ENCODE data around the gene ONECUT3. TPM values are rescaled to one million over a fixed set of nuclear protein-coding genes. Genes with fewer than 3 reads are reported as not detected.

The ONECUT3 gene
- total RNA-seq, 1 donor from 2014 or later = not detected

- no peak for DNase-seq
These were observed 10.2 kb upstream of the ONECUT3 start for GRCh38 chr19:1742989-1743696.

- DNase-seq = no peak
These were observed 9.1 kb upstream of the ONECUT3 start for GRCh38 chr19:1744133-1744665.

DNA sequence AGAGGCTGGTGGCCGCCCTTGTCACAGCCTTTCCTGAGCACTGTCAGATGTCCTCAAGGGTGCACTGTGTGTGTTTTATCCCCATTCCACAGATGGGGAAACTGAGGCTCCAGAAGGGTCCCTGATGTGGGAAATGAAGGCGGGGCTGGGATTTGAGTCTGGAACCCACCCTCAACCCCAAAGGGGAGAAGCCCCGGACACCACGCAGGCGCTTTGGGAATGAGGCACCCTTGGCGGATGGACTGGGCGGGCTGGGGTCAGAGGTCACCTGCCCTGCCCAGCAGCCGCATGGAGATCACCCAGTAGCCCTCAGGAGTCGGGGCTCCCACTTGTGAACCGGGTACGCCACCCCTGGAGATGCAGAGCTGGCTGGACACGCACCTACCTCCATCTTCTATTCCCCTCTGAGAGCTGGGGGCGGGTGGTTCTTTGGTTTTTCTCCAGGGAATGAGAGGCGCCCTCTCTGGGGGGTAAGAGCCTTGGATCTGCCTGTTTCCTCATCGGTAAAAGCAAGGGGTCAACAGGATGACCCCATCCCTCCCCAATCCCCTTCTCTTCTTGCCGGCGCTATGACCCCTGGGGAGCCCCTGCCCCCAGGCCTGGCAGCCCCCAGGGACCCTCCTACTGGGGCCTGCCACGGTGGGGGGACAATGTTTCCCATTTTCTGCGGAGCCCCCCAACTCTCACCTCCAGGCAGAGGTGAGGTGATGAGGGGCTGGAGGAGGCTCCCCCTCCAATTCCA lies 8.3 kb upstream of the ONECUT3 start:
- DNase-seq = no peak

- DNase-seq = no peak
These were observed 7.7 kb upstream of the ONECUT3 start for GRCh38 chr19:1745589-1746031.

DNA sequence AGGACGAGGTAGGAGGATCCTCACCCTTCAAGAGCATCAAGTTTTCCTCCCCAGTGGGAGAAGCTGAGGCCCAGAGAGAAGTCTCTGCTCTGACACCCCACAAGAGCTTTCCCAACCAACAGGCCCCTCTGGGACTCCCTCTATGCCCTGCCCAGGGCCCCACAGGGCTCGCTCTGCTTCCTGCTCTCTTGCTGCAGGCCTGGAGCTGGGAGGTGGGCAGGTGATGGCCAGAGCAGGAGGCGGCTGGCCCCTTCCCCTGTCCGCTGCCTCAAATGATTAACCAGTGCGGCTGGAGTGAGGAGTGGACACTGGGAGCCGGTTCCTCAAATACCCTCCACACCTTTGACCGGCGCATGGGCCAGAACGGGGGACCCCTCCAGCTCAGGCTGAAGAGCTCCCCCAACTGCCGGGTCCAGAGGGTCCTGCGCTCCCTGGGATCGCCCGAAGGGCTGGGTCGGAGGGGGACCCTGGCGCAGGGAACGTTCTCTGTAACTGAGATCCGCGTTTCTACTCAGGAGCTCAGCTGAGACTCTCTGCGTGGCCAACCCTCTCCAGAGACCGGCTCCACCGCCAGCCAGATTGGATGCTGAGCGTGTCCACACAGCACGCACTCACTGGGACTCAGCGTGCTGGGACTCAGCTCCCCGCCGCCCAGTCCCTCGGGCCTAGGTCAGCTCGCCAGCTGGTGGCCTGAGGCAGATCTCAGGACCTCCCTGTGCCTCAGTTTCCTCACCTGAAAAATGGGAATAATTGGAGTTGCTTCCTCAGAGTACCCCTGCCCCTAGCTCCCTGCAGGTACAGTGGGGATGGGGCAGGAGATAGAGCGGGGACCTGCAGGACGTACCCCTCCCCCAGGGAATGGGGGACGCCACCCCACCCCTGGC lies 6.7 kb upstream of the ONECUT3 start:
- DNase-seq = no peak

DNA sequence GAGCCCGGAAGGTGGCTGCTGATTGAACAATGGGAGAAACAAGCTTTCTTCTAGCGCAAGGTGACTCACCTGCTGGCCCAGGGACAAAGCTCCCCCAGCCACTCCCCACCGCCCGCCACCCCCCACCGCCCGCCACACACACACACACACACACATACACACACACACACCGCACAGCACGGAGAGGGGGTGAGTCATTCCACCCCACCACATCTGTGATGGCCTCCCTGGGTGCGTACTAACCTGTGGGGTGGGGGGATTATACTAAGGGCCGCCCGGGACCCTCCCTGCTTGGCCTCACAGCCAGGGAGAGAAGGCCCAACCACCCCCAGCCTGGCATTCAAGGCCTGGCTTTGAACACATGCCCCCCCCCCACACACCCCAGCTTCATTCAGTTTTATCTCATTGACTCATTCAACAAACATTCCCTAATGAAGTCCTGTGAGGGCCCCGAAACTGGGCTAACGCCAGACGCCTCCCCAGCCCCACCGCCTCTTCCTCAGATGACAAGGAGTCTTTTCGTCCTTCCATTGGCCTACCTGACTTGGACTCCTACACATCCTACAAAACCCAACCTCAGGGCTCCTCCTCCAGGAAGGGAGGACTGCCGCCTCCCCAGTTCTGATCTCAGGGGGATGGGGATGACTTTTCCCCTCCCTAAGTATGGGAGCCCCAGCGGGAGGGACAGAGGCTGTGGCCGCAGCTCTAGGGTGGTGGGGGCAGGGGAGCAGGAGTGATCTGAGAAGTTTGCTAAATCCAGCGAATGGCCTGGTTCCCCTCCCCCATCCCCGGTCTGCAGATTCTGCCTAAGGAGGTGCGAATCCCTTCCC lies 5.8 kb upstream of the ONECUT3 start:
- no peak for DNase-seq

DNA sequence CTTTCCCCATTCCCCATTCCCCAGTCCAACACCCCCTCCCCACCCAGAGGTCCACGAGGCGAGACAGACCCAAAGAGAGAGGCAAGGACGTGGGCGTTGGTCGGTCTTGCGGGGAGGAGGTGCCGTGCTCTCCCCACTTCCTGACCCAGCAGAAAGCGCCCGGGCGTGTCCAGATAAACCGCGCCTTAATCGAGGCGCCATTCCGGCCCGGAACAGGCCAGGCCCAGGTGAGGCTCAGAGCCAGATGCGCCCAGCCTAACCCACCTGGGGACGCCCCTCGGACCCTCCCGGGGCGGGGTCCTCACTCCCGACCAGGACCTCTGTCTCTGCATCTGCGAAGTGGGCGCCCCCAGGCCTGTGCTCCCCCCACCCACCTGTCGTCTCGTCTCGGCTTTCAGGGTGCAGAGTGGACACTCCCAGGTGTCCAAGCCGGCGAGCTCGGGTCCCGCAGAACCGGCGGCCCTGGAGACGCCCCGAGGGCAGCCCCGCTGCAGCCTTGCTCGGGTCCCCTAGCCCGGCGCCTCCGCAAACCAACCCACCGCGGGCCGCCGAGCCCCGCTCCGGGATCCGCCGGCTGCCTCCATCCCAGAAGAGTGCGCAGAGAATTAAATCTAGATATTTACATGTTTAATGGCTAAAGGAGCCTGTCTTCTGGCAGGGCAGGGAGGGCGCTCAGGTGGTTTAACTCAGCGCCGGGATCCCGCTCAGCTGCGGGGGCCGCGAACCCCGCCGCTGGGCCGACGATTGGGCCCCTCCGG lies 5.0 kb upstream of the ONECUT3 start:
- no peak for DNase-seq

DNA sequence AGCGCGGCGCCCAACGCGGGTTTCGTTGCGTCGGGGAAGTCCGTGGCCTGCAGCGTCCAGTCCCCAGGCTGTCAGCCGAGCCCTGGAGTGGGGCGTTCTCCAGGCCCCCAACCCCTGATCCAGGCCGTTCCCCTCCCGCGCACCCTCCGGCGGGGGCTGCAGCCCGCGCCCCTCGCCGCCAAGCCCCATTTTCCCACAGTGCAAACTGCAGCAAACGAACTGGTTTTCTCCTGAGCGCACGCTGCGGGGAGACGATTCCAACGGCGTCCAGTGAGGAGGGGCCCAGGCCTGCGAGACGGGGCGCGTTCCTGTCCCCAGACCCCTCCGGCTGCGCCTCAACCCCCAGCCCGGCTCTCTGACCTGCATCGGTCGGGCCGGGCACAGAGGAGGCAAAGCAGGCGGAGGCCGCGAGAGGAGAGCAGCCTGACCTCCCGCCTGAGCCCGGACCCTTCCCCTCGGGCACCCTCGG lies 4.4 kb upstream of the ONECUT3 start:
- DNase-seq = no peak

- DNase-seq = no peak
These were observed 3.6 kb upstream of the ONECUT3 start for GRCh38 chr19:1749373-1750342.

GRCh38 chr19:1750343-1751021 lies 2.8 kb upstream of the ONECUT3 start:
- DNase-seq = no peak

DNA sequence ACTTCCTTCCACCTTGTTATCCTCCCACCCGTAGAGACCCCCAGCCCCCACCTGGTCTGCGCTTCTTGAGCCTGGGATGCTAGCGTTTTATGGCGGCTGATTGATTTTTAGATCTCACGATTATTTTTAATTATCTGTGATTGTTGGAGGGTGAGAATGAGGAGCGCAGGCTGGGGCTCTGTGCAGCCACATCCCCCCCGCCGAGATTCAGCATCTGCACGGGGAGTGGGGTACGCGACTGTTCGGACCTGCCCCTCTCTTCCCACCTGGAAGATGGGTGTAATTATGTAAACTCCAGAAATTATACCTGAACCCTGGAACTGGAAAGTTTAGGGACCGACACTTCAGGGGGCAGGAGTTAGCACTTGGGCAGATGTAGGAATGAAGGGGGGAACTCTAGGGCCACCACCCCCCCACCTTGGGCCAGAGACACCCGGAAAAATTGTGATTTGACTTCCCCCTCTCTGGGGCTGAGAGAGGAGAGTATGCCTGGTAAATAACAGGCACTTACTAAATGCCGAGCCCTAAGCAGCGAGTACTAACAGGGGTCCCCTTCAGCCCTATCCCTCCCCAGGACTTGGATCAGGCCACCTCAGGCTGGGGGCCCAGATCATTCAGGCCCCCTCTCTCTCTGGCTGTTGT lies 1.8 kb upstream of the ONECUT3 start:
- no peak for DNase-seq

DNA sequence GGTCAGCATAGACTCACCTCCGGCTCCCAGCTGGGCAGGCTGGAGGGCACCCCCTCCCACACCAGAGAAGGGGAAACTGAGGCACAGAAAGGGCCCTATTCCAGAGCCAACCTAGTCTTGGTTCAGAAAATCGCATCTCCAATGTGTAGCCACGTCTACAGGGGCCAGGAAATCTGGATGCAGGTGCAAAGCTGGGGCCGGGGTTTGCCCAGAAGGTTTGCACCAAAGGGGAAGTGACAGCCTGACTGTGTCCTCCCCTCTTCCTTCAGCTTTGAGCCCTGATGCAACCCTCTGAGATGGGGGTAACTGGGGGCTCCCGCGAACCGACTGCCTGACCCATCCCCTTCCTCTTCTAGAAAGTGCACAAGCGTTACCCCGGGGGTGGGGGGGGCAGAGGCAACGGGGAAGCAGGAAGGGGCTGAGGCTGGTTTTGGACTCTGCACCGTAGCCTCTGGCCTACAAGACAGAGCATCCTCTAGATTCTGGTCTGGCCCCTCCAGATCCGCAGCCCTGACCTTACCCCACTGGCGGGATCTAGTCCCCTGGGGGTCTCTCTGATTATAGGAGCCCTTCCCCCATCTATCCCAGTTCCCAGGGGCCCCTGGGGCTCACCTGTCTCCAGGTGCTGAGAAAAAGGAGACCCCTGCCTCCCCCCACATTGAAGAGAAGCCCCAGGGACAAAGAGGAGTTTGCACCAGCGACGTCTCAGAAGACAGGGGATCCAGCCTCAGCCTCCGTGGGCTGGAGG lies 1.1 kb upstream of the ONECUT3 start:
- no peak for DNase-seq

- no peak for DNase-seq
These were observed 821 bp downstream of the ONECUT3 start for GRCh38 chr19:1754018-1754635.

DNA sequence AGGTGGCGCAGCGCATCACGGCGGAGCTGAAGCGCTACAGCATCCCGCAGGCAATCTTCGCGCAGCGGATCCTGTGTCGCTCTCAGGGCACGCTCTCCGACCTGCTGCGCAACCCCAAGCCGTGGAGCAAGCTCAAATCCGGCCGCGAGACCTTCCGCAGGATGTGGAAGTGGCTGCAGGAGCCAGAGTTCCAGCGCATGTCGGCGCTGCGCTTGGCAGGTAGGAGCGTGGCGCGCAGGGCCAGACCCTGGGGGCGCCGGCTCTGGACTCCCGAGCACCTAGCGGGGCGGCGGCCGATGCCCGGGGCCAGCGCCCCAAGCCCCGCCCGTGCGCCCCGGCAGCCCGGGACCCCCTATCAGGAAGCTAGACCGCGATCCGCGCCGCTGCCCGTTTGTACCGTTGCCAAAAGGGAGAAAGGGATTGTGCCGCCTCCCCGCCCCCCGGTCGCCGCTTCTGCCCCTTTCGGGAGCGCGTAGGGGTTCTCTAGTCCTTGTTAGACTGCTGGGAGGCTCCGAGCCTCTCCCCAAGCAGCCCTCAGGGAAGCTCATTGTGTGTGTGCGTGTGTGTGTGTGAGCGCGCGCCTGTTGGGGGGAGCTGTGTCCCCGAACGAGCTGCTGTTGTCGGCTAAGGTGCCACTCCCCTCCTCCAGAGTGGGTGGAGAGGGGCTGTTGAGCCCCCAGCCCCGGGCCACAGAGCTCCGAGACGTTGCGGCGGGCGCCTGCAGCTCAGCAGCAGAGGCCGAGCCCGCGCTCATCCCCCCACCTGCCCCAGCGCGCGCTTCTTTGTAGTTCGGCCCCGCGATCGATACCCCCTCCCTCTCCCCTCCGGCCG lies 1.5 kb downstream of the ONECUT3 start:
- no peak for DNase-seq

- no peak for DNase-seq
These were observed 2.3 kb downstream of the ONECUT3 start for GRCh38 chr19:1755467-1756171.
